GM11168 (cell line): Measurements from ENCODE around the gene TBC1D3H.
"Not testable (repeated sequence)": the region's sequence is repeated elsewhere in the genome, so short reads cannot be mapped to it uniquely, and the experiment has no call there.

Experiments
- in situ Hi-C: fragments of 300-500 bp; cut with MboI; formaldehyde crosslinking; loops from one replicate; pipeline ENCODE4 v1.12.0; 2022; ENCODE audit warnings: low sequenced_read_pairs; ENCODE audit not compliant: unreplicated experiment

The TBC1D3H gene

GRCh38 chr17:36388385-36389245, at the start of gene TBC1D3H:
Gene TBC1D3H (minus strand): TSS chr17:36388435. CDS start chr17:36386895, 1,540 bp downstream.
- in situ Hi-C loops = not testable (repeated sequence)

- in situ Hi-C loops = not testable (repeated sequence)
Measured at GRCh38 chr17:36428891-36429290, 40.7 kb upstream of the TBC1D3H start.

GRCh38 chr17:36415180-36415941, 27.1 kb upstream of the TBC1D3H start:
- in situ Hi-C loops = loop anchor here (25.0 kb wide), 1 partner anchor 1472 kb away; no protein-coding TSS in a partner anchor

- in situ Hi-C loops = not testable (repeated sequence)
Measured at GRCh38 chr17:36390943-36391645, 2.9 kb upstream of the TBC1D3H start.

GRCh38 chr17:36375938-36376337, 12.3 kb downstream of the TBC1D3H start:
- in situ Hi-C loops = not testable (repeated sequence)

GRCh38 chr17:36362496-36362895, 25.7 kb downstream of the TBC1D3H start:
- in situ Hi-C loops = not testable (repeated sequence)
